NT2/D1 (cell line): ENCODE measurements around the gene DCC.

Experiments used
- DNase-seq: peaks from one replicate; pipeline ENCODE4 v3.0.0-alpha.2; 2011; ENCODE audit warnings: low read depth, low spot score
- H3K27me3 ChIP-seq: 2 replicates; pipeline ENCODE4 v1.6.0; 2011; ENCODE audit warnings: mild to moderate bottlenecking; ENCODE audit not compliant: insufficient read length, insufficient read depth
- H3K36me3 ChIP-seq: 2 replicates; pipeline ENCODE4 v1.6.1; 2011; ENCODE audit warnings: mild to moderate bottlenecking, low read length, mixed read lengths; ENCODE audit not compliant: insufficient read depth, insufficient read length
- H3K4me1 ChIP-seq: 2 replicates; pipeline ENCODE4 v1.5.1; 2011; ENCODE audit not compliant: insufficient read depth, insufficient read length
- H3K4me3 ChIP-seq: 2 replicates; pipeline ENCODE4 v1.5.1; 2011; ENCODE audit warnings: low read depth; ENCODE audit not compliant: insufficient read length
- H3K9ac ChIP-seq: 2 replicates; pipeline ENCODE4 v1.6.0; 2011; ENCODE audit warnings: low read depth; ENCODE audit not compliant: insufficient read length
- H3K9me3 ChIP-seq: 2 replicates; pipeline ENCODE4 v1.5.1; 2011; ENCODE audit warnings: mild to moderate bottlenecking, low read length; ENCODE audit not compliant: insufficient read depth
- SUZ12 ChIP-seq: IDR thresholded peaks from 2 replicates; pipeline ENCODE4 v1.6.1; 2011; ENCODE audit not compliant: insufficient read length, insufficient read depth; ENCODE audit errors: extremely low read depth
- YY1 ChIP-seq: IDR thresholded peaks from 2 replicates; pipeline ENCODE4 v1.6.1; 2011; ENCODE audit not compliant: insufficient read length, insufficient read depth
- ZNF274 ChIP-seq: IDR thresholded peaks from 2 replicates; pipeline ENCODE4 v1.6.1; 2011; ENCODE audit warnings: mild to moderate bottlenecking, low read depth, low read length

DCC gene

GRCh38 chr18:53241161-53241560, 901.2 kb downstream of the DCC start:
- Histone ChIP-seq H3K4me1 (no peaks in the 10 kb centered on the region), H3K36me3 (no peaks in the 10 kb centered on the region), H3K27me3 (no peaks in the 10 kb centered on the region), H3K4me3 (no peak overlapping the region), H3K9ac (no peak overlapping the region), H3K9me3 (no peaks in the 10 kb centered on the region)
- DNase-seq: no peak
- TF ChIP-seq SUZ12 (no peak), ZNF274 (no peak), YY1 (no peak)

DNA sequence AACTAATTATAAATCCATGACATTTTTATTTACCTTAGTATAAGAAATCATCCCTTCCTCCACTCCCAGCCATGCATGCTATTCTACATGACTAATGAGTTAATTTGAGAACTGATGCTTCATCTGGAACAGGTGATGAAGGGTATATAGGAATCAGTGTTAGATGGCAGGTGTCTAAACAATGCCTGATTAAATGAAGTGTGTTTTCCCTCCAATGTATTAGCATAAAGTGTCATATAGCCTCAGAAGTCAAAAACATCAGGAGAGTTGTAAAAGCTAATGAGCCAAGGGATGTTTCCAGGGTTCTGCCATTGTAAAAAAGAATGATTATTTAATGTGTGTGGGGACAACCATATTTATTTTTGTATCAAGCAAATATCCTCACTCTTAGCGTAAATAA, 913.8 kb downstream of the DCC start:
- no peak for DNase-seq
- TF ChIP-seq SUZ12 (no peak), YY1 (no peak), ZNF274 (no peak)

GRCh38 chr18:53254265-53254664, 914.3 kb downstream of the DCC start:
- no peaks in the 10 kb centered on the region for H3K27me3 ChIP-seq
- DNase-seq: no peak
- no peak for TF ChIP-seq ZNF274
- TF ChIP-seq SUZ12: no peak
- TF ChIP-seq YY1: no peak
- H3K9me3 ChIP-seq: no peaks in the 10 kb centered on the region
- H3K9ac ChIP-seq: no peak overlapping the region
- H3K4me1 ChIP-seq: no peaks in the 10 kb centered on the region
- H3K4me3 ChIP-seq: no peak overlapping the region
- H3K36me3 ChIP-seq: no peaks in the 10 kb centered on the region

More for the DNA sequence above, 913.8 kb downstream of the DCC start:
- no peaks in the 10 kb centered on the region for H3K36me3 ChIP-seq
- no peak overlapping the region for H3K9ac ChIP-seq
- H3K4me3 ChIP-seq: no peak overlapping the region
- no peaks in the 10 kb centered on the region for H3K27me3 ChIP-seq
- no peaks in the 10 kb centered on the region for H3K4me1 ChIP-seq
- no peaks in the 10 kb centered on the region for H3K9me3 ChIP-seq

GRCh38 chr18:53261241-53261640, 921.2 kb downstream of the DCC start:
- no peaks in the 10 kb centered on the region for H3K9me3 ChIP-seq
- no peaks in the 10 kb centered on the region for H3K4me1 ChIP-seq
- H3K27me3 ChIP-seq: no peaks in the 10 kb centered on the region
- TF ChIP-seq YY1: no peak
- no peak for TF ChIP-seq SUZ12
- TF ChIP-seq ZNF274: no peak
- no peak overlapping the region for H3K4me3 ChIP-seq
- no peaks in the 10 kb centered on the region for H3K36me3 ChIP-seq
- DNase-seq: no peak
- H3K9ac ChIP-seq: no peak overlapping the region

DNA sequence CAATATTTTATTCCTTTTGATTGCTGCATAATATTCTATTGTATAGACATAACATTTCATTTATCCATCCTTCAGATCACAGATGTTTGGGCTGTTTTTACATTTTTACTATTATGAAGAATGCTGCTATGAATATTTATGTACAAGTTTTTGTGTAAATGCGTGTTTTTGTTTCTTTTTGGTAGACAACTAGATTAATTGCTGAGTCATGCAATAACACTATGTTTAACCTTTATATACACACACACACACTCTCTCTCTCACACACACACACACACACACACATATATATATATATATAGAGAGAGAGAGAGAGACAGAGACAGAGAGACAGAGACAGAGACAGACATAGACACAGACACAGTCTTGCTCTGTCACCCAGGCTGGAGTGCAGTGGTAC, 926.9 kb downstream of the DCC start:
- Histone ChIP-seq H3K4me3 (no peak overlapping the region), H3K9me3 (no peaks in the 10 kb centered on the region), H3K9ac (no peak overlapping the region), H3K4me1 (no peaks in the 10 kb centered on the region), H3K27me3 (no peaks in the 10 kb centered on the region), H3K36me3 (no peaks in the 10 kb centered on the region)
- no peak for DNase-seq
- TF ChIP-seq SUZ12: no peak
- TF ChIP-seq YY1: no peak
- no peak for TF ChIP-seq ZNF274

- Histone ChIP-seq H3K4me1 (no peaks in the 10 kb centered on the region), H3K9ac (no peak overlapping the region), H3K36me3 (no peaks in the 10 kb centered on the region), H3K27me3 (no peaks in the 10 kb centered on the region), H3K9me3 (no peaks in the 10 kb centered on the region), H3K4me3 (no peak overlapping the region)
- TF ChIP-seq YY1 (no peak), SUZ12 (no peak), ZNF274 (no peak)
- DNase-seq: no peak
These were observed 928.5 kb downstream of the DCC start for GRCh38 chr18:53268455-53268854.

- no peak for DNase-seq
- Histone ChIP-seq H3K9me3 (no peaks in the 10 kb centered on the region), H3K27me3 (no peaks in the 10 kb centered on the region), H3K36me3 (no peaks in the 10 kb centered on the region), H3K9ac (no peak overlapping the region), H3K4me1 (no peaks in the 10 kb centered on the region), H3K4me3 (no peak overlapping the region)
- no peak for TF ChIP-seq ZNF274
- no peak for TF ChIP-seq YY1
- TF ChIP-seq SUZ12: no peak
These were observed 941.4 kb downstream of the DCC start for GRCh38 chr18:53281406-53281805.
